Activated T-cell treated with anti-CD3 and anti-CD28 coated beads, Interleukin-2, amount 50 U/mL, for 72 hours (primary cell): ENCODE results near the gene TRIM46. TPM values are rescaled to one million over a fixed set of nuclear protein-coding genes. Genes with fewer than 3 reads are reported as not detected.

Source experiments
- ATAC-seq, 2 donors: fragments of 150-1000 bp; cut with Tn5 transposase; replicated peaks in 1 of 2; 2 replicates each; pipeline ENCODE4 v1.10.0; 2021; ENCODE audit warnings: moderate library complexity in 2 of 2, mild to moderate bottlenecking in 1 of 2
- DNase-seq, 2 donors: peaks; one replicate each; pipeline ENCODE4 v3.0.0; 2021 to 2022; ENCODE audit warnings: mixed read lengths in 1 of 2
- H3K27ac Mint-ChIP-seq: one replicate; pipeline ENCODE4 v1.8.0; 2022; ENCODE audit warnings: mild to moderate bottlenecking, moderate library complexity, mixed read lengths
- H3K27me3 Mint-ChIP-seq: one replicate; pipeline ENCODE4 v1.8.0; 2022; ENCODE audit warnings: low read depth, mixed read lengths
- H3K36me3 Mint-ChIP-seq, 2 donors: one replicate each; pipeline ENCODE4 v1.8.0; 2022; ENCODE audit warnings: mixed read lengths in 2 of 2, mild to moderate bottlenecking in 1 of 2; ENCODE audit not compliant: insufficient read depth in 2 of 2
- H3K4me1 Mint-ChIP-seq: one replicate; pipeline ENCODE4 v1.8.0; 2022; ENCODE audit warnings: low read depth, mixed read lengths
- H3K4me3 Mint-ChIP-seq, 2 donors: one replicate each; pipeline ENCODE4 v1.8.0; 2022; ENCODE audit warnings: mild to moderate bottlenecking in 2 of 2, mixed read lengths in 2 of 2, moderate library complexity in 2 of 2
- H3K9me3 Mint-ChIP-seq, 2 donors: one replicate each; pipeline ENCODE4 v1.8.0; 2022; ENCODE audit warnings: mixed read lengths in 2 of 2
- total RNA-seq, 2 donors: library from RNA; stranded (reverse); gene quantifications; one replicate each; pipeline ENCODE4 v1.2.3, GENCODE V29; 2022

Gene TRIM46
- total RNA-seq, 2 donors from 2014 or later: 8.6 to 9.8 TPM

GRCh38 chr1:155170101-155170785, 3.4 kb upstream of the TRIM46 start:
- ATAC-seq (no peak), DNase-seq (no peak)
- Mint-ChIP-seq H3K36me3 (peaks cover 6 to 8% of the 10 kb centered on the region in 2 donors), H3K9me3 (no peaks in the 10 kb centered on the region), H3K27me3 (no peaks in the 10 kb centered on the region), H3K4me3 (no peak overlapping the region), H3K4me1 (peaks cover 64% of the 10 kb centered on the region), H3K27ac (no peak overlapping the region)

- Mint-ChIP-seq H3K36me3 (peaks cover 6 to 8% of the 10 kb centered on the region in 2 donors), H3K27me3 (no peaks in the 10 kb centered on the region), H3K9me3 (no peaks in the 10 kb centered on the region), H3K27ac (no peak overlapping the region), H3K4me3 (no peak overlapping the region), H3K4me1 (peaks cover 70% of the 10 kb centered on the region)
- ATAC-seq (no peak), DNase-seq (no peak)
Observed at GRCh38 chr1:155170806-155171205, 2.8 kb upstream of the TRIM46 start.

- ATAC-seq (peak; percentile 33 to 39), DNase-seq (peak in 1 of 2 donors; percentile 62)
- Mint-ChIP-seq H3K36me3 (peaks cover 6 to 8% of the 10 kb centered on the region in 2 donors), H3K4me3 (peak overlapping the region; percentile 98 to 99), H3K27ac (peak overlapping the region; percentile 98), H3K9me3 (no peaks in the 10 kb centered on the region), H3K4me1 (peaks cover 77% of the 10 kb centered on the region), H3K27me3 (no peaks in the 10 kb centered on the region)
Observed at GRCh38 chr1:155171836-155172731, 1.6 kb upstream of the TRIM46 start.

- ATAC-seq (peak; percentile 83 to 84), DNase-seq (peak; percentile 95)
- Mint-ChIP-seq H3K27ac (peak within 1 kb of the TSS; percentile 98), H3K9me3 (no peaks in the 10 kb centered on the region), H3K4me1 (peaks cover 69% of the 10 kb centered on the region), H3K4me3 (peak within 1 kb of the TSS; percentile 98 to 99), H3K27me3 (no peaks in the 10 kb centered on the region), H3K36me3 (peaks cover 6 to 8% of the 10 kb centered on the region in 2 donors)
Observed at GRCh38 chr1:155172732-155173477, 744 bp upstream of the TRIM46 start, which contains the start of gene KRTCAP2. Gene KRTCAP2, minus strand, starts transcription at chr1:155173304. Its CDS starts 80 bp downstream, at chr1:155173224.

- H3K27ac Mint-ChIP-seq: peak overlapping the region; percentile 16
- ATAC-seq (no peak), DNase-seq (peak; percentile 49)
- no peaks in the 10 kb centered on the region for H3K9me3 Mint-ChIP-seq
- H3K36me3 Mint-ChIP-seq: peaks cover 4 to 5% of the 10 kb centered on the region in 2 donors
- H3K4me1 Mint-ChIP-seq: peaks cover 58% of the 10 kb centered on the region
- peak overlapping the region; percentile 98 to 99 for H3K4me3 Mint-ChIP-seq
- H3K27me3 Mint-ChIP-seq: no peaks in the 10 kb centered on the region
Observed at GRCh38 chr1:155174324-155175280, 953 bp downstream of the TRIM46 start.

GRCh38 chr1:155175281-155175926, 1.8 kb downstream of the TRIM46 start:
- Mint-ChIP-seq H3K4me1 (peaks cover 55% of the 10 kb centered on the region), H3K9me3 (no peaks in the 10 kb centered on the region), H3K36me3 (peaks cover 3 to 4% of the 10 kb centered on the region in 2 donors), H3K27ac (no peak overlapping the region), H3K4me3 (peak overlapping the region; percentile 98 to 99), H3K27me3 (no peaks in the 10 kb centered on the region)
- ATAC-seq (no peak), DNase-seq (no peak)

GRCh38 chr1:155175927-155176371, 2.3 kb downstream of the TRIM46 start:
- ATAC-seq (peak in 1 of 2 donors; percentile 23), DNase-seq (peak; percentile 27 to 57)
- Mint-ChIP-seq H3K36me3 (peaks cover 3 to 4% of the 10 kb centered on the region in 2 donors), H3K9me3 (no peaks in the 10 kb centered on the region), H3K4me1 (peaks cover 54% of the 10 kb centered on the region), H3K27ac (no peak overlapping the region), H3K27me3 (no peaks in the 10 kb centered on the region), H3K4me3 (peak overlapping the region; percentile 5 to 63)

- DNase-seq: peak; percentile 87 to 88
- Mint-ChIP-seq H3K4me3 (peak overlapping the region; percentile 6 to 63), H3K9me3 (no peaks in the 10 kb centered on the region), H3K36me3 (peaks cover 3 to 4% of the 10 kb centered on the region in 2 donors), H3K4me1 (peaks cover 48% of the 10 kb centered on the region), H3K27me3 (no peaks in the 10 kb centered on the region), H3K27ac (peak overlapping the region; percentile 31)
- ATAC-seq: peak; percentile 34 to 39
Observed at GRCh38 chr1:155176544-155177071, 3.0 kb downstream of the TRIM46 start.

- no peaks in the 10 kb centered on the region for H3K9me3 Mint-ChIP-seq
- peaks cover 3 to 4% of the 10 kb centered on the region in 2 donors for H3K36me3 Mint-ChIP-seq
- no peak for ATAC-seq
- DNase-seq: no peak
- H3K4me3 Mint-ChIP-seq: no peak overlapping the region
- H3K27ac Mint-ChIP-seq: no peak overlapping the region
- H3K4me1 Mint-ChIP-seq: peaks cover 40% of the 10 kb centered on the region
- H3K27me3 Mint-ChIP-seq: no peaks in the 10 kb centered on the region
Observed at GRCh38 chr1:155177192-155177917, 3.7 kb downstream of the TRIM46 start.

- H3K27ac Mint-ChIP-seq: no peak overlapping the region
- H3K27me3 Mint-ChIP-seq: no peaks in the 10 kb centered on the region
- no peaks in the 10 kb centered on the region for H3K9me3 Mint-ChIP-seq
- H3K4me3 Mint-ChIP-seq: no peak overlapping the region
- no peak for DNase-seq
- no peak for ATAC-seq
- peaks cover 0 to 4% of the 10 kb centered on the region in 2 donors for H3K36me3 Mint-ChIP-seq
- peaks cover 37% of the 10 kb centered on the region for H3K4me1 Mint-ChIP-seq
Observed at GRCh38 chr1:155177918-155178281, 4.3 kb downstream of the TRIM46 start.
